Measurements from ENCODE around the gene PIN1.

PIN1 gene

DNA sequence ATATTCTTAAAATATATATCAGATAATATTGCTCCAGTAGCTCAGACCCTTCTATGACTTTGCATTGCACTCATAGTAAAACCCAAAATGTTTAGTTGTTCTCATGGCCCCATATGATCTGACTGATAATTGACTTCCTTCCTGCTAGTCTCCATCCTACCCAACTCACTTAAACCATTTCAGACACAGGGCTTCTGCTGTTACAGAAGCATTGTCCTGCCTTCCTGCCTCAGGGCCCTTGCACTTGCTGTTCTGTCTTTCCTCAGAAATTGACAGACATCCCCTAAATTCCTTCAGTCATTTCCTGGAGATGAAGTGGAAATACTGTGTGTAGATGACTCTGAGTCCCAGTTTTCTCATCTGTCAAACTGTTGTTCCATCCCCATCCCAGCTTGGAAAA is 36.0 kb upstream of the PIN1 start:
- Histone ChIP-seq H3K27me3 (replicated peaks; ENCODE audit: control insufficient read depth, insufficient read depth, low read length) (no peaks in the 10 kb centered on the region), H3K4me3 (replicated peaks; ENCODE audit: low read depth, low read length) (no peak overlapping the region), H3K36me3 (ENCODE audit: control insufficient read depth, insufficient read depth, low read length) (no peaks in the 10 kb centered on the region; the same call in 1 of the 2 replicates)
- DNase-seq (ENCODE audit: extremely low read depth, insufficient read length): no peak
- no peak for TF ChIP-seq CTCF (IDR thresholded peaks at IDR 0.05; ENCODE audit: insufficient read depth, low read length, poor library complexity, severe bottlenecking)

DNA sequence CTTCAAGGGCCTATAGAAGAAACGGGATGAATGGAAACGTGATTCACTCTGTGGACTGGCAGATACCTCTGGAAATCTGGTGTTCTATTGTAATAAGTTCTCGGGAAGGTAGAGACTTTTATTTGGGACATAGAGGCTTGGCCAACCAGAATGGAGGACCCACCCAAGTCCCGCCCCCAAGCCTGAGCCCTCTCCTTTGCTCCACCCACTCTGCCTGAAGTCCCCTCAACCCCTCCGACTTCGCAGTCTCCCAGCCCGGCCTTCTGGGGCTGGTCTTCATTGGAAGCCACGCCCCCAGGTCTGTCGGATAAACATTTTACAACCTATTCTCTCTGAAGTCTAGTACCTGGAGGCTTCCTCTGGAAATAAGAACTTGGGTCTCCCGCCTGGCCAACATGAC is 33.1 kb upstream of the PIN1 start:
- DNase-seq (ENCODE audit: extremely low read depth, insufficient read length): no peak
- H3K36me3 ChIP-seq (ENCODE audit: control insufficient read depth, insufficient read depth, low read length): no peaks in the 10 kb centered on the region; the same call in 1 of the 2 replicates
- H3K27me3 ChIP-seq (replicated peaks; ENCODE audit: control insufficient read depth, insufficient read depth, low read length): no peaks in the 10 kb centered on the region
- H3K4me3 ChIP-seq (replicated peaks; ENCODE audit: low read depth, low read length): no peak overlapping the region
- TF ChIP-seq CTCF (IDR thresholded peaks at IDR 0.05; ENCODE audit: insufficient read depth, low read length, poor library complexity, severe bottlenecking): no peak

- H3K4me3 ChIP-seq (replicated peaks; ENCODE audit: low read depth, low read length): no peak overlapping the region
- TF ChIP-seq CTCF (IDR thresholded peaks at IDR 0.05; ENCODE audit: insufficient read depth, low read length, poor library complexity, severe bottlenecking): no peak
- peaks cover 15% of the 10 kb centered on the region for H3K36me3 ChIP-seq (ENCODE audit: control insufficient read depth, insufficient read depth, low read length)
- no peak for DNase-seq (ENCODE audit: extremely low read depth, insufficient read length)
- no peaks in the 10 kb centered on the region for H3K27me3 ChIP-seq (replicated peaks; ENCODE audit: control insufficient read depth, insufficient read depth, low read length)
These were observed 28.3 kb upstream of the PIN1 start for GRCh38 chr19:9806803-9807202.

GRCh38 chr19:9808855-9809824 is 26.0 kb upstream of the PIN1 start:
- H3K36me3 ChIP-seq (ENCODE audit: control insufficient read depth, insufficient read depth, low read length): peaks cover 15% of the 10 kb centered on the region
- no peak overlapping the region for H3K4me3 ChIP-seq (replicated peaks; ENCODE audit: low read depth, low read length)
- TF ChIP-seq CTCF (IDR thresholded peaks at IDR 0.05; ENCODE audit: insufficient read depth, low read length, poor library complexity, severe bottlenecking): no peak
- no peak for DNase-seq (ENCODE audit: extremely low read depth, insufficient read length)
- H3K27me3 ChIP-seq (replicated peaks; ENCODE audit: control insufficient read depth, insufficient read depth, low read length): no peaks in the 10 kb centered on the region

GRCh38 chr19:9811139-9811538 is 24.0 kb upstream of the PIN1 start:
- H3K36me3 ChIP-seq (ENCODE audit: control insufficient read depth, insufficient read depth, low read length): peaks cover 18% of the 10 kb centered on the region
- TF ChIP-seq CTCF (IDR thresholded peaks at IDR 0.05; ENCODE audit: insufficient read depth, low read length, poor library complexity, severe bottlenecking): no peak
- no peak overlapping the region for H3K4me3 ChIP-seq (replicated peaks; ENCODE audit: low read depth, low read length)
- no peaks in the 10 kb centered on the region for H3K27me3 ChIP-seq (replicated peaks; ENCODE audit: control insufficient read depth, insufficient read depth, low read length)
- no peak for DNase-seq (ENCODE audit: extremely low read depth, insufficient read length)

All from GM06990 (cell line).